Hypothalamus (tissue), 51 donors: ENCODE measurements around the gene TMEM150B.

Experiments
- DNase-seq, 51 donors: peaks; one replicate each; lab custom pipeline; 2025; lab: John Stamatoyannopoulos, UW

The TMEM150B gene, protein sequence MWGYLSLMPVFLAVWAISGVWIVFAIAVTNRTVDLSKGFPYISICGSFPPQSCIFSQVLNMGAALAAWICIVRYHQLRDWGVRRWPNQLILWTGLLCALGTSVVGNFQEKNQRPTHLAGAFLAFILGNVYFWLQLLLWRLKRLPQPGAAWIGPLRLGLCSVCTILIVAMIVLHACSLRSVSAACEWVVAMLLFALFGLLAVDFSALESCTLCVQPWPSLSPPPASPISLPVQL

DNA sequence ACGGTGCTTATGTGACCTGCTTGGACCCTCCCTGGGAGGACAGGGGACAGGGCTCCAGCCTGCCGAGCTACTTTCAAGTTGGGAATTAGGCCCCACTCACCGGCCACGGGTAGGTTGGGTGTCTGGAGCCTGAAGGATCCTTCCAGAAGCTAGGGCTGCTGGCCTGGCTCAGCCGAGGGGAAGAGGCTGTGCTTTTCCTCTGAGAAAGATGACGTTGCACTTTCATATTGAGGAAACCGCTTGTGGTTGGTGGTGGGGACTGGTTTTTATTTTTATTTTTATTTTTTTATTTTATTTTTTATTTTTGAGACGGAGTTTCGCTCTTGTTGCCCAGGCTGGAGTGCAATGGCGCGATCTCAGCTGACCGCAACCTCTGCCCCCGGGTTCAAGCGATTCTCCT is at the start of gene TMEM150B:
TSS of gene TMEM150B (minus strand) at position 170 of the 400 bp plus-strand sequence. CDS start 4,305 bp downstream, outside the sequence.
- DNase-seq: no peak

- no peak for DNase-seq
Measured at GRCh38 chr19:55373993-55374757, 49.0 kb upstream of the TMEM150B start.

- DNase-seq: no peak
Measured at GRCh38 chr19:55373306-55373992, 48.3 kb upstream of the TMEM150B start.

- no peak for DNase-seq
Measured at GRCh38 chr19:55372316-55373081, 47.4 kb upstream of the TMEM150B start.

- DNase-seq: no peak
Measured at GRCh38 chr19:55370305-55370988, 45.3 kb upstream of the TMEM150B start, which contains the start of gene IL11. Gene IL11 (minus strand): TSS chr19:55370463. CDS start chr19:55370310, 153 bp downstream.

GRCh38 chr19:55369653-55370304 is 44.6 kb upstream of the TMEM150B start:
- DNase-seq: peak in 2 of 51 donors; percentile 9 to 20

DNA sequence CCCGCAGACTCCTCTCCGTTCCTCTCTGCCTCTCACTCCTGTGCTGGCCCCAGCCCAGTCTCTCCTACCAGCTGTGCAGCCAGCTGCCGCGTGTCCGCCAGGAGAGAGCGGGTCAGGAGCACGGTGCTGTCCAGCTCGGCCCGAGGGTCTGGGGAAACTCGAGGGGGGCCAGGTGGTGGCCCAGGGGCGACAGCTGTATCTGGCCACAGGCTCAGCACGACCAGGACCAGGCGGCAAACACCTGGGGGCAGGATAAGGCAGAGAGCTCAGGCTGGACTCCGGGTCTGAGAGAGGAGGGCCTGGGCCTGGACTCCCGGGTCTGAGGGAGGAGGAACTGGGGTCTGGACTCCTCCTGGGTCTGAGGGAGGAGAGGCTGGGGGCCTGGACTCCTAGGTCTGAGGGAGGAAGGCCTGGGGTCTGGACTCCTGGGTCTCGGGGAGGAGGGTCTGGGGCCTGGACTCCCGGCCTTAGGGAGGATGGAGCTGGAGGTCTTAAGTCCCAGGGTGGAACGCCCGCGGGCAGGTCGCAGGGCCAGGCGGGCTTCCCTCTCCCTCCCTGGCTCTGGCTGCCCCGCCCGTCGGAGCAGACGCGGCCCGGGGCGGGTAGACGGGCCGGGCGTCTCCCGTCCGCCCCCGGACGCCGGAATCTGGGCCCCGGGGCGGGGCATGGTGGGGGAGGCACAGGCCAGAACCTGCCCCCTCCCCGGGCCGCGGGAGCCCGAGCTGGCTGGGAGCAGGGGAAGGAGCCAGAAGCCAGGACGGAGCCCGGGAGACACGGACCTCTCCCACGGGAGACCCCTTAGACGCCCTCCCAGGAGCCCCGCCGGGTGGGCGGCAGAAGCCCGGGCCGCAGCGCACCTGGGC is 43.8 kb upstream of the TMEM150B start:
- DNase-seq: no peak

- DNase-seq: no peak
Measured at GRCh38 chr19:55368106-55368505, 43.0 kb upstream of the TMEM150B start.

- no peak for DNase-seq
Measured at GRCh38 chr19:55366790-55367189, 41.6 kb upstream of the TMEM150B start.

GRCh38 chr19:55365964-55366363 is 40.8 kb upstream of the TMEM150B start:
- peak in 1 of 51 donors; percentile 25 for DNase-seq

DNA sequence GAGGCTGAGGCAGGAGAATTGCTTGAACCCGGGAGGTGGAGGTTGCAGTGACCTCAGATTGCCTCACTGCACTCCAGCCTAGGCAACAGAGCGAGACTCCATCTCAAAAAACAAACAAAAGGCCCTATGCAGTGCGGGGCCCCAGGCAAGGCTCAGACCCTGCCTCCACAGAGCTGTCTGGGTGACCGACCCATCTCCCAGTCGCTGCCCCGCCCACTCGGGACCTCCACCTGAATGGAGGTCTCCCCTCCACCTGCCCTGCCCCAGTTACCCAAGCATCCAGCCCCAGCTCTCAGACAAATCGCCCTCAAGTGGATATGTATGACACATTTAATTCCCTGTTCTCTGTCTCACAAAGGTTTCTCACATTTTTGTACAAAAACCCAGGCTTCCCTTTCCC is 40.1 kb upstream of the TMEM150B start:
- DNase-seq: no peak

GRCh38 chr19:55362990-55363716 is 38.0 kb upstream of the TMEM150B start, which contains the start of gene GARIN5B:
Gene GARIN5B (minus strand): TSS chr19:55363260. CDS start chr19:55363066, 194 bp downstream.
- no peak for DNase-seq

- no peak for DNase-seq
Measured at GRCh38 chr19:55362174-55362989, 37.2 kb upstream of the TMEM150B start.

DNA sequence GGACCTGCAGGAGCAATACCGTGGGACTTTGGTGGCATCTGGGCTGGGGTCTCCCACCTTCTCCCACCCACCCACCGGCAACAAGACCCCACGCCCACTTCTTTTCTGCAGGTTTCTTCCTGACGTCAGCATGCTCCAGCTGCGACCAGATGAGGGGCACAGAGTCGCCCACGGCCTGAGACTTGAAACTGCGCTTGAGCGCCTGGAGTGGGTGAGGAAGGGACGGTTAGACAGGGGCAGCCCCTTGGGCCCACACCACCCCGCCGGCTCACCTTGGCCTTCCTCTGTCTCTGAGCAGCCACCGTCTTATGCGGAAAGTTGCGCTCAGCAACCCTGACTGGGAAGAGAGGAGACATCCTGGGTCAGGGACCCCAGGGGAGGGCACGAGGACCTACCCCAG is 35.8 kb upstream of the TMEM150B start:
- DNase-seq: no peak

DNA sequence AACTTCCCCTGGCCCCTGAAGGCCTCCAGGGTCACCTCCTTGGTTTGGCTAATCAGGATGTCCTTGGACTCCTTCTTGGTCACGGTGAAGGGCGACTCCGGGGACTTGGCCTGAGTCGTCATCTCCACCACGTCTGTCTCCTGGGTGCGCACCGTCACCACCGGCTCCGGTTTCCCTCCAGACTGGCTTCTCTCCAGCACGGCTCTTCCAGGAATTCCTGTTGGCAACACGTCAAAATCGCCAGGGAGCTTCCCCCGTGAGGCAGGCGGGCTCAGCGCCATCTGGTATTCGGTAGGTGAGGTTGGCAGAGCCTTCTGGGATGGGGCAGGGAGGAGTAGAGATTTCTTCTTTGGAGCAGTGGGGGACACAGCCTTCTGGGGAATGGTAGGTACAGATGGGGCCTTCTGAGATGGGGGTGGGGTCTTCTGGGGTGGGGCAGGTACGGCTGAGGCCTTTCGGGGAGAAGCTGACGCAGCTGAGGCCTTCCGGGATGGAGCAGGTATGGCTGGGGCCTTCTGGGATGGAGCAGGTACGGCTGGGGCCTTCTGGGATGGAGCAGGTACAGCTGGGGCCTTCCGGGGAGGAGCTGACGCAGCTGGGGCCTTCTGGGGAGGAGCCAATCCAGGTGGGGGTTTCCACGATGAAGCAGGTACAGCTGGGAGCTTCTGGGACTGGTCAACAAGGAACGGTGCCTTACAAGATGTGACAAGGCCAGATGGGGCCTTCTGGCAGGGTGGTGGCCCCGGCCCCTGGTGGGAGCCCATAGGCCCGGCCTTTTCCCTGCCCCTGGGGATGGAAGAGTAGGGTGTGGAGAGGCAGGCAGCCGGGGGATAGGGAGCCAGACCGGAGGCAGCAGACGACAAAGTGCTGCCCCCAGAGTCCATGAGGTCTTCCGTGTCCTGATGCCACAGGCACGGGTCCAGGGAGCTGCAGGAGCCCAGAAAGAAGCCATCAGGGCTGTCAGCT is 34.1 kb upstream of the TMEM150B start:
- DNase-seq: no peak

GRCh38 chr19:55358493-55358892 is 33.4 kb upstream of the TMEM150B start:
- DNase-seq: no peak
